Forelimb muscle (tissue), 1 donor: ENCODE data around the gene AREG. TPM values are rescaled to one million over a fixed set of nuclear protein-coding genes. Genes with fewer than 3 reads are reported as not detected.
"Not testable (repeated sequence)": the region's sequence is repeated elsewhere in the genome, so short reads cannot be mapped to it uniquely, and the experiment has no call there.

Source experiments
- DNase-seq: peaks from one replicate; pipeline ENCODE4 v3.0.0-alpha.2; 2013; ENCODE audit warnings: low read depth
- polyA plus RNA-seq: library from polyadenylated mRNA; unstranded; fragments of 120-200 nt; gene quantifications from one replicate; pipeline ENCODE4 v1.2.1, GENCODE V29; 2013; ENCODE audit not compliant: insufficient read length

AREG gene
- polyA plus RNA-seq, result not detected

- no peak for DNase-seq
These were observed at the start of gene AREG for GRCh38 chr4:74444891-74445642. TSS of gene AREG (plus strand) at chr4:74445136. CDS start at chr4:74445346, 210 bp downstream.

- DNase-seq, result no peak
These were observed 49.3 kb upstream of the AREG start for GRCh38 chr4:74395633-74396032.

- DNase-seq, result no peak
These were observed 47.0 kb upstream of the AREG start for GRCh38 chr4:74397748-74398426.

GRCh38 chr4:74398894-74399589, 45.9 kb upstream of the AREG start:
- not testable (repeated sequence) for DNase-seq

- no peak for DNase-seq
These were observed 44.5 kb upstream of the AREG start for GRCh38 chr4:74400395-74400794.

GRCh38 chr4:74402692-74403456, 42.1 kb upstream of the AREG start:
- DNase-seq, result no peak

GRCh38 chr4:74407891-74408290, 37.0 kb upstream of the AREG start:
- no peak for DNase-seq

- DNase-seq, result no peak
These were observed 36.3 kb upstream of the AREG start for GRCh38 chr4:74408639-74409038.

GRCh38 chr4:74410272-74410671, 34.7 kb upstream of the AREG start:
- no peak for DNase-seq

GRCh38 chr4:74412225-74412624, 32.7 kb upstream of the AREG start:
- DNase-seq, result no peak

GRCh38 chr4:74413265-74413664, 31.7 kb upstream of the AREG start:
- no peak for DNase-seq

- no peak for DNase-seq
These were observed 30.7 kb upstream of the AREG start for GRCh38 chr4:74414149-74414809.

- no peak for DNase-seq
These were observed 29.2 kb upstream of the AREG start for GRCh38 chr4:74415602-74416300.

- no peak for DNase-seq
These were observed 26.8 kb upstream of the AREG start for GRCh38 chr4:74418063-74418670.

GRCh38 chr4:74420863-74421262, 24.1 kb upstream of the AREG start:
- DNase-seq, result no peak

GRCh38 chr4:74423104-74423503, 21.8 kb upstream of the AREG start:
- no peak for DNase-seq

GRCh38 chr4:74424111-74424510, 20.8 kb upstream of the AREG start:
- no peak for DNase-seq

GRCh38 chr4:74426101-74426500, 18.8 kb upstream of the AREG start:
- no peak for DNase-seq

GRCh38 chr4:74428276-74428675, 16.7 kb upstream of the AREG start:
- no peak for DNase-seq

GRCh38 chr4:74431113-74431826, 13.7 kb upstream of the AREG start:
- DNase-seq, result no peak
